Adrenal gland (tissue), 12 donors: ENCODE results near the gene ARPC1B. TPM values are rescaled to one million over a fixed set of nuclear protein-coding genes. Genes with fewer than 3 reads are reported as not detected.
A peak's percentile ranks its signal among the peaks of the same experiment; 100 is the strongest.
"Not testable (repeated sequence)": the region's sequence is repeated elsewhere in the genome, so short reads cannot be mapped to it uniquely, and the experiment has no call there.

ENCODE experiments used
- DNase-seq, 7 donors: peaks; one replicate each; pipeline ENCODE4 v3.0.0-alpha.2; 2019 to 2020
- H3K27ac ChIP-seq, 5 donors: fragments of 200-600 bp; sonication (generic) in 4 of 5; 1 replicate in 3 of 5; 2 replicates in 2 of 5; pipeline versions ENCODE4 v1.5.1 to v1.8.0; 2016 to 2020; ENCODE audit warnings: mild to moderate bottlenecking in 1 of 5
- H3K27me3 ChIP-seq: fragments of 200-600 bp; 2 replicates; pipeline ENCODE4 v1.8.0; 2021
- H3K36me3 ChIP-seq, 2 donors: fragments of 200-600 bp; replicated peaks in 1 of 2; 1 replicate in 1 of 2; 2 replicates in 1 of 2; pipeline versions ENCODE4 v1.5.1 to v1.8.0; 2018 to 2022
- H3K4me1 ChIP-seq, 2 donors: fragments of 200-600 bp; replicated peaks in 1 of 2; 1 replicate in 1 of 2; 2 replicates in 1 of 2; pipeline versions ENCODE4 v1.5.1 to v1.8.0; 2018 to 2021
- H3K4me3 ChIP-seq, 4 donors: fragments of 200-600 bp; sonication (generic) in 3 of 4; one replicate each; pipeline ENCODE4 v1.5.1; 2016 to 2018
- H3K9me3 ChIP-seq, 3 donors: fragments of 200-600 bp; sonication (generic) in 1 of 3; replicated peaks in 1 of 3; 1 replicate in 2 of 3; 2 replicates in 1 of 3; pipeline versions ENCODE4 v1.5.1 to v1.8.0; 2016 to 2021
- POLR2A ChIP-seq, 2 donors: fragments of 450-650 bp; IDR thresholded peaks; one replicate each; pipeline ENCODE4 v1.6.1; 2017; ENCODE audit warnings: antibody characterized with exemption in 2 of 2, mild to moderate bottlenecking in 2 of 2, moderate library complexity in 1 of 2
- WGBS, 4 donors: extraction: QIAGEN DNeasy Blood & Tissue Kit in 2 of 4; methylation state at CpG; one replicate each; pipeline versions ENCODE4 v1.1.5 to v1.1.7; 2013 to 2017; 5-methylcytosine and 5-hydroxymethylcytosine counted together
- intact Hi-C, 2 donors: fragments of 100-400 bp; cut with DNase I; formaldehyde crosslinking; loops; one replicate each; pipeline versions ENCODE4 v1.14.1 to v1.15.0; 2022 to 2023
- polyA plus RNA-seq, 3 donors: library from polyadenylated mRNA; stranded (reverse); fragments of 200-250 nt in 2 of 3; fragments of 350-450 nt in 1 of 3; fragmentation: Illumina TruSeq in 1 of 3; extraction: RNeasy Lipid Tissue Mini Kit (QIAGEN cat#74804) in 1 of 3; gene quantifications; one replicate each; pipeline ENCODE4 v1.2.3, GENCODE V29; 2013 to 2014
- total RNA-seq, 9 donors: library from RNA; depleted of rRNA in 4 of 9; stranded (reverse); fragments of >200 nt in 4 of 9; fragments of 120-200 nt in 1 of 9; fragmentation: NEBNext Ultra II Directional in 1 of 9; extraction: Animal tissue kit (Norgen Biotek cat#: 25700) in 1 of 9; gene quantifications; one replicate each; pipeline versions ENCODE4 v1.1.0 to v1.2.4, GENCODE V29; 2013 to 2023
- TF ChIP-seq, protein P1 (sequence below), 6 experiments: fragments of 450-650 bp in 4 of 6; fragments of 200-600 bp in 2 of 6; sonication (generic) in 1 of 6; IDR thresholded peaks; 1 replicate in 5 of 6; 2 replicates in 1 of 6; pipeline versions ENCODE4 v1.5.1 to v1.8.0; 2016 to 2021; ENCODE audit warnings: antibody characterized with exemption in 6 of 6, mild to moderate bottlenecking in 2 of 6, moderate library complexity in 1 of 6
- donor health status: healthy with polysubstance abuse.
- donor health status: Bipolar disorder and iron deficiency.
- donor health status: DM: yes; HTN: yes; CAD: no.
- donor health status: DM: no; HTN: no; CAD: no.
- donor health status: DM: no; HTN: no; CAD: no.
- donor health status: DM: yes; HTN: yes; CAD: no.

The ARPC1B gene
- total and polyA plus RNA-seq, 12 donors: 57.2 to 353 (median 94.3) TPM

DNA sequence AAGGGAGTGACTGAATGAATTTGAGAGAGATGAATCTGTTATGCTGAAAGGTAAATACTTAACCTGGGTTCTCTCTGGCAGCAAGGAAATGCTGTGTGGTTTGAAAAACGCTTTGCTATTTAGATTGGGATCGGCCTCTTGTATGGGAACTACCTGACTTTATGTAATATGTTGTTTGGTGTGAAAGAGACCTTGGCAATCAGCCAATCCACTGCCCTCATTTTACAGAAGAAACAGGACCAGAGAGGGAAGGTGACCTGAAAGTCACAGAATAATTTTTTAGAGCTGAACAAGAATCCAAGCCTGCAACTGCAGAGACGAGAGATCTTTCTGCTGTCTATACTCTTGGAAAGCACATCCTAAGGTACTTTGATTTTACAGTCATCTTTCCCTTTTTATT, 35.3 kb downstream of the ARPC1B start:
- Histone ChIP-seq H3K4me1 (peaks cover 16 to 39% of the 10 kb centered on the region in 2 donors), H3K4me3 (peak overlapping the region in 2 of 4 donors; percentile 83 to 99), H3K9me3 (no peaks in the 10 kb centered on the region), H3K36me3 (peaks cover 0 to 44% of the 10 kb centered on the region in 2 donors), H3K27ac (peak overlapping the region in 3 of 5 donors; percentile 91 to 99 (median 98)), H3K27me3 (no peaks in the 10 kb centered on the region)
- 22 to 31% (median 24%) methylated on average over 3 of the region's 3 CpGs for WGBS, 4 donors
- TF ChIP-seq, protein P1, sequence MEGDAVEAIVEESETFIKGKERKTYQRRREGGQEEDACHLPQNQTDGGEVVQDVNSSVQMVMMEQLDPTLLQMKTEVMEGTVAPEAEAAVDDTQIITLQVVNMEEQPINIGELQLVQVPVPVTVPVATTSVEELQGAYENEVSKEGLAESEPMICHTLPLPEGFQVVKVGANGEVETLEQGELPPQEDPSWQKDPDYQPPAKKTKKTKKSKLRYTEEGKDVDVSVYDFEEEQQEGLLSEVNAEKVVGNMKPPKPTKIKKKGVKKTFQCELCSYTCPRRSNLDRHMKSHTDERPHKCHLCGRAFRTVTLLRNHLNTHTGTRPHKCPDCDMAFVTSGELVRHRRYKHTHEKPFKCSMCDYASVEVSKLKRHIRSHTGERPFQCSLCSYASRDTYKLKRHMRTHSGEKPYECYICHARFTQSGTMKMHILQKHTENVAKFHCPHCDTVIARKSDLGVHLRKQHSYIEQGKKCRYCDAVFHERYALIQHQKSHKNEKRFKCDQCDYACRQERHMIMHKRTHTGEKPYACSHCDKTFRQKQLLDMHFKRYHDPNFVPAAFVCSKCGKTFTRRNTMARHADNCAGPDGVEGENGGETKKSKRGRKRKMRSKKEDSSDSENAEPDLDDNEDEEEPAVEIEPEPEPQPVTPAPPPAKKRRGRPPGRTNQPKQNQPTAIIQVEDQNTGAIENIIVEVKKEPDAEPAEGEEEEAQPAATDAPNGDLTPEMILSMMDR (IDR thresholded peaks at IDR 0.05): no peak
- no peak for TF ChIP-seq POLR2A (IDR thresholded peaks at IDR 0.05)
- DNase-seq: no peak
- intact Hi-C loops: no loop called here

GRCh38 chr7:99410635-99411034, 36.1 kb downstream of the ARPC1B start:
- Histone ChIP-seq H3K4me3 (no peak overlapping the region), H3K9me3 (no peaks in the 10 kb centered on the region), H3K36me3 (peaks cover 0 to 52% of the 10 kb centered on the region in 2 donors), H3K4me1 (peaks cover 16 to 34% of the 10 kb centered on the region in 2 donors), H3K27ac (no peak overlapping the region), H3K27me3 (no peaks in the 10 kb centered on the region)
- DNase-seq: no peak
- 79 to 100% (median 96%) methylated on average over 2 of the region's 2 CpGs for whole genome bisulfite sequencing, 4 donors
- intact Hi-C loops: no loop called here
- TF ChIP-seq, protein P1 (IDR thresholded peaks at IDR 0.05): no peak
- TF ChIP-seq POLR2A (IDR thresholded peaks at IDR 0.05): no peak

GRCh38 chr7:99415513-99416127, 41.1 kb downstream of the ARPC1B start:
- not testable (repeated sequence) for H3K27me3 ChIP-seq, H3K4me1 ChIP-seq, H3K4me3 ChIP-seq, H3K9me3 ChIP-seq
- Histone ChIP-seq H3K27ac (peak overlapping the region in 1 of 5 donors; percentile 54), H3K36me3 (peaks cover 0 to 97% of the 10 kb centered on the region in 2 donors)
- WGBS, 4 donors: 47 to 54% (median 53%) methylated on average over 17 of the region's 17 CpGs
- intact Hi-C loops: loop anchor here in 1 of 2 donors (5.0 kb wide), 1 partner anchor 53 kb away; no protein-coding TSS in a partner anchor
- DNase-seq: peak; percentile 75 to 92 (median 80)
- TF ChIP-seq, protein P1 (IDR thresholded peaks at IDR 0.05): peak; percentile 57 to 81 (median 68)

GRCh38 chr7:99418260-99418659, 43.7 kb downstream of the ARPC1B start:
- no peak for TF ChIP-seq POLR2A (IDR thresholded peaks at IDR 0.05)
- TF ChIP-seq, protein P1 (IDR thresholded peaks at IDR 0.05): no peak
- intact Hi-C loops: loop anchor here in 1 of 2 donors (5.0 kb wide), 1 partner anchor 56 kb away; no protein-coding TSS in a partner anchor
- no peaks in the 10 kb centered on the region for H3K27me3 ChIP-seq
- H3K9me3 ChIP-seq: no peaks in the 10 kb centered on the region
- no peak overlapping the region for H3K27ac ChIP-seq
- no peaks in the 10 kb centered on the region for H3K4me1 ChIP-seq
- peaks cover 0 to 81% of the 10 kb centered on the region in 2 donors for H3K36me3 ChIP-seq
- WGBS, 4 donors: 85 to 94% (median 89%) methylated on average over 6 to 9 of the region's 9 CpGs
- no peak overlapping the region for H3K4me3 ChIP-seq
- DNase-seq: no peak
